Mesendoderm (in vitro differentiated cells): ENCODE data around the gene ITLN2.
"Not testable (repeated sequence)": the region's sequence is repeated elsewhere in the genome, so short reads cannot be mapped to it uniquely, and the experiment has no call there.

Experiments
- DNase-seq: peaks from one replicate; pipeline ENCODE4 v3.0.0; 2013
- H2AK5ac ChIP-seq: 2 replicates; pipeline ENCODE4 v1.6.1; 2013; ENCODE audit warnings: low read length, inconsistent platforms
- H2BK120ac ChIP-seq: 2 replicates; pipeline ENCODE4 v1.6.1; 2013; ENCODE audit warnings: low read depth, mild to moderate bottlenecking, low read length, moderate library complexity, mixed read lengths
- H2BK15ac ChIP-seq: replicated peaks from 2 replicates; pipeline ENCODE4 v1.6.1; 2013; ENCODE audit warnings: low read depth, mild to moderate bottlenecking, moderate library complexity
- H2BK5ac ChIP-seq: 2 replicates; pipeline ENCODE4 v1.6.1; 2013; ENCODE audit warnings: low read length, inconsistent platforms
- H3K18ac ChIP-seq: 2 replicates; pipeline ENCODE4 v1.6.1; 2013; ENCODE audit warnings: mild to moderate bottlenecking, low read length, mixed read lengths
- H3K23ac ChIP-seq: one replicate; pipeline ENCODE4 v1.6.1; 2013; ENCODE audit warnings: low read length
- H3K27ac ChIP-seq: 2 replicates; pipeline ENCODE4 v1.5.1; 2013; ENCODE audit warnings: low read depth, mild to moderate bottlenecking, inconsistent platforms, low read length, moderate library complexity
- H3K27me3 ChIP-seq: 2 replicates; pipeline ENCODE4 v1.6.1; 2013; ENCODE audit warnings: low read length, control low read depth, mild to moderate bottlenecking, inconsistent platforms; ENCODE audit not compliant: insufficient read depth, poor library complexity
- H3K36me3 ChIP-seq: 2 replicates; pipeline ENCODE4 v1.6.1; 2013; ENCODE audit warnings: low read length, inconsistent platforms; ENCODE audit not compliant: control insufficient read depth, insufficient read depth
- H3K4ac ChIP-seq: one replicate; pipeline ENCODE4 v1.6.1; 2013; ENCODE audit warnings: low read depth, mild to moderate bottlenecking, low read length, moderate library complexity
- H3K4me1 ChIP-seq: 2 replicates; pipeline ENCODE4 v1.6.1; 2013; ENCODE audit warnings: low read depth, low read length, inconsistent platforms; ENCODE audit not compliant: control insufficient read depth
- H3K4me2 ChIP-seq: 2 replicates; pipeline ENCODE4 v1.6.1; 2013; ENCODE audit warnings: low read length
- H3K4me3 ChIP-seq: 2 replicates; pipeline ENCODE4 v1.5.1; 2013; ENCODE audit warnings: mild to moderate bottlenecking, low read length
- H3K56ac ChIP-seq: one replicate; pipeline ENCODE4 v1.6.1; 2013; ENCODE audit warnings: low read length
- H3K79me1 ChIP-seq: 2 replicates; pipeline ENCODE4 v1.6.1; 2013; ENCODE audit warnings: low read length, inconsistent platforms
- H3K79me2 ChIP-seq: 2 replicates; pipeline ENCODE4 v1.6.1; 2013; ENCODE audit warnings: mild to moderate bottlenecking, low read length; ENCODE audit not compliant: control insufficient read depth, insufficient read depth
- H3K9ac ChIP-seq: 2 replicates; pipeline ENCODE4 v1.6.1; 2013; ENCODE audit warnings: low read length, inconsistent platforms
- H4K5ac ChIP-seq: one replicate; pipeline ENCODE4 v1.6.1; 2013; ENCODE audit warnings: low read length
- H4K8ac ChIP-seq: one replicate; pipeline ENCODE4 v1.6.1; 2013; ENCODE audit warnings: low read depth, mild to moderate bottlenecking, control low read depth, low read length, moderate library complexity
- WGBS: extraction: QIAGEN DNeasy Blood & Tissue Kit; methylation state at CpG from one replicate; pipeline ENCODE4 v1.1.7; 2013; ENCODE audit warnings: low lambda C conversion rate, missing lambda C conversion rate; ENCODE audit not compliant: insufficient coverage; ENCODE audit errors: extremely low coverage; 5-methylcytosine and 5-hydroxymethylcytosine counted together

Gene ITLN2

DNA sequence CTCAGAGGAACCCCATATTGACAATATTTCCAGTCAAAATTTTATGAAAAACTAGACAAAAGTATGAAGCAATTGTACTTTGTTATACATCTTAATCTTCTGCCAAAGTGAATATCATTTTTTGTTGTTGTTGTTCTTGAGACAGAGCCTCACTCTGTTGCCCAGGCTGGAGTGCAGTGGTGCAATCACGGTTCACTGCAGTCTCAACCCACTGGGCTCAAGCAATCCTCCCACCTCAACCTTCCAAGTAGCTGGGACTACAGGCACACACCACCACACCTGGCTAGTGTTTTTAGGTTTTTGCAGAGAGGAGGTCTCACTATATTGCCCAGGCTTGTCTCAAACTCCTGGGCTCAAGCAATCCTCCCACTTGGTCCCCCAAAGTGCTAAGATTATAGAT, 52.4 kb downstream of the ITLN2 start:
- not testable (repeated sequence) for H3K27ac ChIP-seq, H3K79me1 ChIP-seq, H3K36me3 ChIP-seq, H3K4me3 ChIP-seq, H4K8ac ChIP-seq, H3K79me2 ChIP-seq, H4K5ac ChIP-seq, H3K9ac ChIP-seq, H3K4me2 ChIP-seq, H3K18ac ChIP-seq, H3K27me3 ChIP-seq, DNase-seq, H2BK120ac ChIP-seq, H3K4ac ChIP-seq, H3K56ac ChIP-seq, H2AK5ac ChIP-seq, H2BK5ac ChIP-seq, H3K4me1 ChIP-seq, H3K23ac ChIP-seq, H2BK15ac ChIP-seq
- WGBS, result no CpG with 5 or more reads among the region's 1 CpG

DNA sequence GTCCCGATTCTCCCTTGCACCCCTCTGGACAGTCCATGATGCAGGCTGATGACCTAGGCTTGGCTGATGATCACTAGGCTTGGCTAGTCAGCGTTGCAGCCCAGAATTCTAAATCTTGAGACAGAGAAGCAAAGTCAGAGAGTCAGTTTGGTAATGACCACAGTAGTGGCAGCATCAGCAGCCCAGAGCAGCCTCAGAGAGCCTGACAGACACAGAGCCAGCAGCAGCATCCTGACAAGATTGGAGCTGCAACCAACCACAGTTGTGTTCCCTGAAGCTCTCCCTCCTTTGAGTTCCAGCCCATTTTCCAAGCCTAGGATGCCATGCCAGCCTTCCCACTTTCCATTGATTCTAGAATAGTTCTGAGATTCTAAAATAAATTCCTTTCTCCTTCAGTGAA, 52.8 kb downstream of the ITLN2 start:
- Histone ChIP-seq H3K56ac (no peak overlapping the region), H2BK15ac (no peak overlapping the region), H3K18ac (no peak overlapping the region)

DNA sequence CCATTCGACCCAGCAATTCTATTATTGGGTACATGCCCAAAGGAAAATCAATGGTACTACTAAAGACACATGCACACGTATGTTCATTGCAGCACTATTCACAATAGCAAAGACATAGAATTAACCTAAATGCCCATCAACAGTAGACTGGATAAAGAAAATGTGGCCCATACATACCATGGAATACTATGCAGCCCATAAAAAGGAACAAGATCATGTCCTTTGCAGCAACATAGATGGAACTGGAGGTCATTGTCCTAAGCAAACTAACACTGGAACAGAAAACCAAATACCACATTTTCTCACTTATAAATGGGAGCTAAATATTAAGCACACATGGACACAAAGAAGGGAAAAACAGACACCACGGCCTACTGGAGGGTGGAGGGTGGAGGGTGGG, 53.9 kb downstream of the ITLN2 start:
- not testable (repeated sequence) for H3K23ac ChIP-seq

More for the DNA sequence above, 52.8 kb downstream of the ITLN2 start:
- Histone ChIP-seq H3K23ac (no peak overlapping the region), H2BK5ac (no peak overlapping the region), H3K36me3 (no peaks in the 10 kb centered on the region), H3K4me3 (no peak overlapping the region), H3K79me2 (no peaks in the 10 kb centered on the region), H4K5ac (no peak overlapping the region), H2BK120ac (no peak overlapping the region), H3K27ac (no peak overlapping the region), H3K4me1 (peaks cover 5% of the 10 kb centered on the region), H2AK5ac (no peak overlapping the region), H3K79me1 (no peaks in the 10 kb centered on the region), H3K27me3 (no peaks in the 10 kb centered on the region), H3K4ac (no peak overlapping the region), H3K9ac (no peak overlapping the region), H3K4me2 (no peak overlapping the region), H4K8ac (no peak overlapping the region)
- DNase-seq, result no peak
- no CpG with 5 or more reads among the region's 2 CpGs for WGBS

More for the DNA sequence above, 53.9 kb downstream of the ITLN2 start:
- not testable (repeated sequence) for H2AK5ac ChIP-seq, H3K27me3 ChIP-seq, H3K4me2 ChIP-seq, H3K9ac ChIP-seq, H3K4ac ChIP-seq, DNase-seq, H3K79me1 ChIP-seq, H3K36me3 ChIP-seq, H3K18ac ChIP-seq, H4K8ac ChIP-seq, H3K4me1 ChIP-seq, H3K79me2 ChIP-seq, H2BK15ac ChIP-seq, H4K5ac ChIP-seq, H3K27ac ChIP-seq, H2BK120ac ChIP-seq, H3K56ac ChIP-seq, H3K4me3 ChIP-seq, H2BK5ac ChIP-seq
- WGBS, result no CpG with 5 or more reads among the region's 3 CpGs
